ENCODE results near the gene PRKN.

The PRKN gene

DNA sequence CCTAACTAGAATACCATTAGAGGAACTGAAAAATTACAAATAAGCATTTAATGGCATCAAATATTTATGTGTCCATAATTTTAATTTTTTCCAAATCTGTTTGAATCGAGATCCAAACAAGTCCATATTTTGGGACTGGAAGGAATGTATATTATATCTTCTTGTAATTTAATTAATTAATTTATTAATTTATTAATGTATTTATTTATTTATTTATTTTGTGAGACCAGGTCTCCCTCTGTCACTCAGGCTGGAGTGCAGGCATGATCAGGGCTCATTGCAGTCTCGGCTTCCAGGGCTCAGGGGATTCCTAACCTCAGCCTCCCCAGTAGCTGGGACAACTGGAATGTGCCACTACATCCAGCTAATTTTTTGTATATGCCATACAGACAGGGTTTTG is 453.6 kb downstream of the PRKN start:
- DNase-seq, result no peak

- no peak for DNase-seq
Observed at GRCh38 chr6:162271922-162272321, 455.6 kb downstream of the PRKN start.

- DNase-seq, result no peak
Observed at GRCh38 chr6:162270966-162271365, 456.6 kb downstream of the PRKN start.

DNA sequence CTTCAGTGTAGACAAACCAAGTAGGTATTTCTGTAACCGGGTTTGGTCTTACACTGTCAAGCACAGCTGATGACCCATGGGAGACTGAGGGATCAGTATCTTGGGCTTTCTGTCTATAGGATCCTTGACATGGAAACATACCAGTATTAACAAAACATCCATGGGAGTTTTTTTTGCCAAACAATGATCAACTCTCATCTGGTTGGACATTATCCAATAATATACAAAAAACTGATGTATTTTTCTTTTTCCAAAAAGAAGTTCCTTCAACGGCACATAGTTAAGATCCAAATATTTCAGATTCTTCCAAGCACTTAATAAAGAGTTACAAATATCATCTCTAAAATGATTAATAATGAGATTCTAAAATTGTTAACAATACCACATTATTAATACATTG is 459.9 kb downstream of the PRKN start:
- no peak for DNase-seq

DNA sequence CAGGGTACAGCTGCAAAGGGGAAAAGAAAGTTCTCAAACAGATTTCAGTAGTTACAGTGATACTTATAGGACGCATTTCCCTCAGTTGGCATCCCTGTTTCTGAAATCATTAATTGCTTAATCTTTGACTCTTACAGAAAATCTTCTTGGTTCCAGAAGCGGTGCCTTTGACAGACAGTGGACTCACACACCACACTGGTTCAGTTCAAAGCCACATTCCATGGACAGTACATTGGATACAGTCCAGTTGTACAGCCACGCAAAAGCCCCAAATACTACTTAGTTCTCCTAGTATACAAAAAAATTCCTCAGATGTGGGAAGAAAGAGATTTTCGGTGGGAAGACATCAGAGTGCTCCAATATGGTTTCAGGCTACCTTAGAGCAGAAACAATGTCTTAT is 460.4 kb downstream of the PRKN start:
- no peak for DNase-seq

DNA sequence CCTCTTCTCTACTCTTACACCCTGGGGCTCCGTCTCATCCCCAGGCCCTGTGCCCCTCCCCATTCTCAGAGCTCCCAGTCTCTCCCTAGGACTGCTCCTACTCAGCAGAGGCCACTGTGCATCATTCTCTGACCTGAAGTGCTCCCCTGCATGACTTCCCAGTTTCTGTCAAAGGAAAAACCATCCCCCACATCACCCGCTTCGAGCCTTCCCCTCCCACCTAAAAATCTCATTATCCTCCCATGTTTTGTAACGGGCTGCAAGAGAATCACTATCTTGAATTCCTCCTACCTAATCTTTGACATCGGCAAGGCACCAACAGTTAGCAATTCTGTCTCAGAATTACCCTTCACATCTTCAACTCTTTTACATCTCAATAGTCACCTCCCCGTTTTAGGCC is 463.0 kb downstream of the PRKN start:
- DNase-seq, result no peak

GRCh38 chr6:162262466-162263196 is 464.9 kb downstream of the PRKN start:
- DNase-seq, result no peak

DNA sequence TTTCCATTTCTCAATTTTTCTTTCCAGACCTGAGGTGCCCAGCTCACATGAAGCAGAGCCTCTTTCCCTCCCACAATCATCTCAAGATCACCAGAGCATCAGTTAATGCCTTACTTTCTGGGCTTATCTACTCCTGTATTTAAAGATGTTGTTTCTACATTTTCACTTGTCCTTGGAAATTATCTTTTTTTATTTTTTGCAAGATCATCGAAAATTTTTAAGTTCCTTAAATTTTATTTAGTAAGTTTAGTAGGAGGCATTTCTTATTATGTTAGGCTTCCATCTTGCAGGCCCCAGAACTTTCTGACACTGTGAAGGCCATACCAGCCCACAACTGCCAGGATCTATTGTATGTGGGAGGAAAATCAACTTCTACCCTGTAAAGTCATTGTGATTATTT is 466.0 kb downstream of the PRKN start:
- no peak for DNase-seq

DNA sequence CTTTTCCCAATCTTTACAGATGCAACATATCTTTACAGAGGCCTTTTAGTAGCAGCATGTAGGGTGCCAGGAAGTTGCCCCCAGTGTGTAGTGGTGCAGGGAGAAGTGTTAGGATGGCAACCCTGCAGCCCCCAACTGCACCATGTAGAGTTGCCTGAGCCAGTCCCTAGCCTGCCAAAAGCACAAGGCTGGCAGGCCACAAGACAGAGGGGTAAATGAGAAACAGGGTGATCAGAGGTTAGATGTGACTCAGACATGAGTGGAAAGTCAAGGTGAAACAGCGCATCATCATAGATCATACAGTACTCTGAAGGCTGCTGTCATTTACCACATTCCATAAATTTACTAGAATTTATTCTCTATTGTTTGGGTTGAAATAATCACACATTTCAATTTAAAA is 467.5 kb downstream of the PRKN start:
- DNase-seq, result no peak

- DNase-seq, result no peak
Observed at GRCh38 chr6:162258647-162259046, 468.9 kb downstream of the PRKN start.

DNA sequence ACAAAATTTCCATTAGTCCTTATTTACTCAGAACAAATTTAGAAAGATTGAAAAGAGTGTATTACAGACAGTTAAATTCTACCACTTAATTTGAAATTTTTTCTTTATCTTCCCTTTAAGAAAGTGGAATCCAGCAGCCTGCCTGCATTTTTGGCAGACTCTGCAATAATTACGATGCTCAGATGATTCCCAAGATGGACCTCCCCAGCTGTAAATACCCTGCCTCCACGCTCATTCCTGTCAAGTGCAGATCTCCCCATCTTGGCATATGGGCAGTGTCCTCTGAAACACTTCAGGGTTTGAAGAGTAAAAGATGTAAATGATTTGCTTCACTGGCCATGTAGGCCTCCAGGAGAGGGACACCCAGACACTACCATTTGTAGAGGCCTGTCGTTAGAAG is 471.2 kb downstream of the PRKN start:
- DNase-seq, result no peak

GRCh38 chr6:162251257-162251656 is 476.3 kb downstream of the PRKN start:
- DNase-seq, result no peak

DNA sequence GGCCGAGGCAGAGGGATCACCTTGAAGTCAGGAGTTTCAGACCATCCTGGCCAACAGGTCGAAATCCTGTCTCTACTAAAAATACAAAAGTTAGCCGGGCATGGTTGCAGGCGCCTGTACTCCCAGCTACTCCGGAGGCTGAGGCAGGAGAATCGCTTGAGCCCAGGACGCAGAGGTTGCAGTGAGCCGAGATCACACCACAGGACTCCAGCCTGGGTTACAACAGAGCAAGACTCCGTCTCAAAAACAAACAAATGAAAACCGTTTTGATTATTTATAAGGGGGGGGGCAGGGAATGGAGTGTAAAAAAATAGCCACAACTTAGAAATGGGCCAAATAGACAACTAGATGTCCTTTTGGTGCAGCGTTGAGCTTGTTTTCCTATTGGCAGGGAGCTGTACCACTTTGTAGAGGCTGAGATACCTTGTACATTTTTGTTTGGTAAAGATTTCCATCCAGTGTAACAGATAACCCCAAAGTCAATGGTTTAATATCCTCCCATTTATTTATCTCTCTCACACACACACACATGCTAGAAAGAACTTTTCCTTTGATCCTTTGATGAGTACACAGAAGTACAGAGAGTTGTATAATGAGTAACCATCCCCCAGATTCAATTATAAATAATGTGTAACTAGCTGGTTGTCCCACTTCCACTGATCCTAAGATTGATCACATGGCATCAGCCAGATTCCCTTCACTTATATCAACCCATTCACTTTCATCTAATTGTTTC is 477.5 kb downstream of the PRKN start:
- DNase-seq, result no peak

GRCh38 chr6:162245830-162246420 is 481.6 kb downstream of the PRKN start:
- DNase-seq, result no peak

DNA sequence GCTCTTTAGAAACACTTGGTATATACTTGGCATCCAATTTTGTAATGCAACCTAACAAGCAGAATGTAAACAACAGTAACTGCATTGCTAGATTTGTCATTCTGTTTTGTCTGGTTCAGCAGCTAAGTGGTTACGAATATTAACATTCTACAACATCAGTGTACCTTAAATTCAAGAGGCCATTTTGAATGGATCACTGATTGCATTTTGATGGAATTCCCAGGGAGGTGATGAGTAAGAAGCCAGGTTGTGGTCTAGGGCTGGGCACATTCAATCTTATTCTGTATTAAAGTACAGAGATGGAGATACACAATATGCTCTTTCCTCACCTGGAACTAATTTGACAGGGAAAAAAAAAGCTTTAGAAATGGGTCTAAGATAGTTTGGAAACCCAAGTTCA is 483.5 kb downstream of the PRKN start:
- no peak for DNase-seq

DNA sequence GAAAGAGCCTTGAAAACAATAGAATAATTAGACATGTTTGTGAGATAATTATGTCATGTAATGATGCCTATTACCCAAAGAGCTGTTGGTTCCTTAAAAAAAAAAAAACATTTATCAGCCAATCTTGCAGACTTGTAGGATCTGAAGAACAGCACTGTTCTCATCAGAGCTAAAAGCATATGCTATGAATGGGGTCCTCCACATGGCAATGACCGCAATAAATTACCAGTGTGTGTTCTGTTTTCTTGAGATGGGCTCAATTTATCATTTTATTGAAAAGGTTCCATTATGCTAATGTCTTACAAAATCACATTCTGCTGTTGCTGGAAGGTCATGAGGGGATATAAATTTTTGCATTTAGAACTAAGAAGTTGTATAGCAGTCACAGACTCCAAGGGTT is 484.7 kb downstream of the PRKN start:
- DNase-seq, result no peak

DNA sequence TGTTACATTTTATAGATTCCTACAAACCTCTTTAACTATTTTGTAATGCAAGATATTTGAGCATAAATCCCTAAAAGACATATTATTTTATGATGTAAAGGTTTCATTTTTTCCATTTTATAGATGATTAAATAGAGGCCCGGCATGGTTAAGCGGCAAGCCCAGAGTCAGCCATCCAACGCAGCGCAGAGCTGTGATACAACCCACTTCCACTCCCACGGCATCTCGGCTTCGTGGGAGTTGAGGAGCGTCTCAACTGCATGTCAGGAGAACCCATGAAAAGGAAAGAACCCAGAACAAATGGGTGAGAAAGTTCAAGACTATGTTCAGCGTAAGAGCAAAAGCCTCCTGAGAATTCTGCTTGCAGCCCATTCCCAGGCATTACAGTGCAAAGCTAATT is 488.2 kb downstream of the PRKN start:
- DNase-seq, result no peak

GRCh38 chr6:162238675-162239074 is 488.9 kb downstream of the PRKN start:
- DNase-seq, result no peak

DNA sequence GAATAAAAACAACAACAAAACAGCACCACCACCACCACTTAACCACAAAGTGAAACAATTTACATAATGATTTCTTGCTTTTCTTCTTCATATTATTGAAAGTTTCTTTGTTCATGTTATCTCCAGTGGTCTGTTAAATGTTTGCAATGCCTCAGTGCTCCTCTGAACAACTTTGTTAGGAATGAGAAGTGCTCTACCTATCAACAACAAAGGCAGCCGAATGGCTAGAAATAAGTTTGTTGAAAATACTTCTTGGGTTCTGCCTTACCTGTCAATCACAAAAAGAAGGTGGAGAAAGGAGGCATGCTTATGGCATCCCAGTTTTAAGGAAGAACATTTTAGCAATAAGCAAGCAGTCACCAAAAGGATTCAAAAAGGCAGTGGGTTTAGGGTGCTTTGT is 490.2 kb downstream of the PRKN start:
- DNase-seq, result no peak

GRCh38 chr6:162234631-162235030 is 492.9 kb downstream of the PRKN start:
- DNase-seq, result no peak

- DNase-seq, result no peak
Observed at GRCh38 chr6:162230147-162230752, 497.3 kb downstream of the PRKN start.

DNA sequence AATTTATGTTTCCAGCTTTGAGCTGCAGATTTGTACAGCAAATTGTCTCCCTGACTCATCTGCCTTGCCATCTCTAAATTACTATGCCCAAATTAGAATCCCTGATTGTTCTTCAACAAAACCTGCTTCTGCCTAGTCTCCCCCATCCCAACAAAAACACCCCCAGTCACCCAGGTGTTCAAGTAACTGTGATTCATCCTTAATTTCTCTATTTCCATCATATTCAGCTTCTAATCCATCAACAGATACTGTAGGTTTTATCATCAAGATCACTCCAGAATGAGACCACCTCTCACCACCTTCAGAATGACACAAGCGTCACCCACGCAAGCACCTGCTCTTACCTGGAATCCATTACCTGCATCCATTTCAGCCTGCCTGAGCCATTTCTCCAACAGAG is 498.5 kb downstream of the PRKN start:
- DNase-seq, result no peak

GRCh38 chr6:162226803-162227202 is 500.8 kb downstream of the PRKN start:
- no peak for DNase-seq

GRCh38 chr6:162222521-162222920 is 505.0 kb downstream of the PRKN start:
- DNase-seq, result no peak

All from CD4-positive, alpha-beta T cell treated with Interleukin-4 for 4 hours (primary cell).